Esophagus muscularis mucosa (tissue), 3 donors: ENCODE results near the gene TFB1M.

Source experiments
- EP300 ChIP-seq: sonication (generic); formaldehyde crosslinking; IDR thresholded peaks from one replicate; pipeline ENCODE4 v1.6.1; 2017; ENCODE audit warnings: antibody characterized with exemption
- POLR2A ChIP-seq: fragments of 450-650 bp; IDR thresholded peaks from one replicate; pipeline ENCODE4 v1.6.1; 2017; ENCODE audit warnings: antibody characterized with exemption, moderate library complexity, mild to moderate bottlenecking, low read depth
- POLR2AphosphoS5 ChIP-seq, 2 donors: sonication (generic); formaldehyde crosslinking; IDR thresholded peaks; one replicate each; pipeline ENCODE4 v1.6.1; 2017; ENCODE audit warnings: antibody characterized with exemption in 2 of 2

GRCh38 chr6:155207223-155207622 lies 107.1 kb downstream of the TFB1M start:
- TF ChIP-seq EP300 (no peak), POLR2A (no peak), POLR2AphosphoS5 (IDR thresholded peaks at IDR 0.05) (no peak)
